Activated naive CD4-positive, alpha-beta T cell treated with Interleukin-2 at 50 U/mL for 16 hours (primary cell): ENCODE measurements around the gene C19orf47.
A peak's percentile ranks its signal among the peaks of the same experiment; 100 is the strongest.
"Not testable (repeated sequence)": the region's sequence is repeated elsewhere in the genome, so short reads cannot be mapped to it uniquely, and the experiment has no call there.

ENCODE experiments used
- DNase-seq: peaks from one replicate; pipeline ENCODE4 v3.0.0-alpha.2; 2020

Gene C19orf47

GRCh38 chr19:40374084-40374483 is 25.9 kb upstream of the C19orf47 start:
- DNase-seq = no peak

- DNase-seq = no peak
Observed at GRCh38 chr19:40371802-40372122, 23.6 kb upstream of the C19orf47 start.

GRCh38 chr19:40370997-40371801 is 23.0 kb upstream of the C19orf47 start:
- no peak for DNase-seq

- DNase-seq = not testable (repeated sequence)
Observed at GRCh38 chr19:40370253-40370652, 22.1 kb upstream of the C19orf47 start.

GRCh38 chr19:40369797-40370196 is 21.6 kb upstream of the C19orf47 start:
- no peak for DNase-seq

- no peak for DNase-seq
Observed at GRCh38 chr19:40367577-40368434, 19.6 kb upstream of the C19orf47 start.

- no peak for DNase-seq
Observed at GRCh38 chr19:40366697-40367561, 18.7 kb upstream of the C19orf47 start.

- peak; percentile 40 for DNase-seq
Observed at GRCh38 chr19:40365613-40366401, 17.6 kb upstream of the C19orf47 start.

GRCh38 chr19:40365010-40365409 is 16.8 kb upstream of the C19orf47 start:
- DNase-seq = no peak

- DNase-seq = no peak
Observed at GRCh38 chr19:40363069-40363468, 14.9 kb upstream of the C19orf47 start.

GRCh38 chr19:40362160-40362559 is 14.0 kb upstream of the C19orf47 start:
- DNase-seq = no peak

GRCh38 chr19:40360708-40361241 is 12.6 kb upstream of the C19orf47 start:
- no peak for DNase-seq

- no peak for DNase-seq
Observed at GRCh38 chr19:40360020-40360707, 12.0 kb upstream of the C19orf47 start.

- no peak for DNase-seq
Observed at GRCh38 chr19:40358773-40359172, 10.6 kb upstream of the C19orf47 start.

- no peak for DNase-seq
Observed at GRCh38 chr19:40357640-40358039, 9.4 kb upstream of the C19orf47 start.

- DNase-seq = no peak
Observed at GRCh38 chr19:40356681-40357595, 8.7 kb upstream of the C19orf47 start.

GRCh38 chr19:40355975-40356680 is 7.9 kb upstream of the C19orf47 start:
- no peak for DNase-seq

GRCh38 chr19:40348961-40349507 is 837 bp upstream of the C19orf47 start:
- DNase-seq = no peak

- DNase-seq = no peak
Observed at GRCh38 chr19:40344422-40344821, 3.8 kb downstream of the C19orf47 start.
